HG03139 (cell line): ENCODE data around the gene CHRM2.
"Not testable (repeated sequence)": the region's sequence is repeated elsewhere in the genome, so short reads cannot be mapped to it uniquely, and the experiment has no call there.

Experiments used
- ATAC-seq: cut with Tn5 transposase; IDR thresholded peaks from one replicate; pipeline ENCODE4 v1.9.1; 2021; ENCODE audit not compliant: unreplicated experiment

CHRM2 gene

GRCh38 chr7:136868496-136869000 lies at the start of gene CHRM2:
CHRM2 (plus strand) TSS chr7:136868652; CDS start chr7:137014866, 146,214 bp downstream.
- ATAC-seq = no peak

- ATAC-seq = not testable (repeated sequence)
Observed at GRCh38 chr7:136831398-136831797, 37.1 kb upstream of the CHRM2 start.

- no peak for ATAC-seq
Observed at GRCh38 chr7:136845899-136846465, 22.5 kb upstream of the CHRM2 start.

GRCh38 chr7:136847858-136848257 lies 20.6 kb upstream of the CHRM2 start:
- ATAC-seq = no peak

- ATAC-seq = no peak
Observed at GRCh38 chr7:136853654-136854053, 14.8 kb upstream of the CHRM2 start.

GRCh38 chr7:136857573-136857972 lies 10.9 kb upstream of the CHRM2 start:
- ATAC-seq = no peak

GRCh38 chr7:136859803-136860202 lies 8.6 kb upstream of the CHRM2 start:
- ATAC-seq = no peak

GRCh38 chr7:136865236-136865635 lies 3.2 kb upstream of the CHRM2 start:
- ATAC-seq = no peak

- no peak for ATAC-seq
Observed at GRCh38 chr7:136865777-136866176, 2.7 kb upstream of the CHRM2 start.

- ATAC-seq = no peak
Observed at GRCh38 chr7:136869001-136869961, 829 bp downstream of the CHRM2 start.

- ATAC-seq = no peak
Observed at GRCh38 chr7:136869991-136870865, 1.8 kb downstream of the CHRM2 start.

GRCh38 chr7:136870866-136871487 lies 2.5 kb downstream of the CHRM2 start:
- no peak for ATAC-seq

- no peak for ATAC-seq
Observed at GRCh38 chr7:136874393-136875032, 6.1 kb downstream of the CHRM2 start.

GRCh38 chr7:136877509-136877908 lies 9.1 kb downstream of the CHRM2 start:
- no peak for ATAC-seq

- no peak for ATAC-seq
Observed at GRCh38 chr7:136877990-136878389, 9.5 kb downstream of the CHRM2 start.

- ATAC-seq = no peak
Observed at GRCh38 chr7:136878878-136879277, 10.4 kb downstream of the CHRM2 start.

- no peak for ATAC-seq
Observed at GRCh38 chr7:136883046-136883445, 14.6 kb downstream of the CHRM2 start.

GRCh38 chr7:136884492-136884891 lies 16.0 kb downstream of the CHRM2 start:
- ATAC-seq = no peak

GRCh38 chr7:136887317-136887716 lies 18.9 kb downstream of the CHRM2 start:
- ATAC-seq = no peak

- no peak for ATAC-seq
Observed at GRCh38 chr7:136890399-136890798, 21.9 kb downstream of the CHRM2 start.
